MM.1S (cell line): ENCODE results near the gene PHC3.

Experiments
- CTCF ChIP-seq: fragments of 300-600 bp; sonication (generic); IDR thresholded peaks from 2 replicates; pipeline ENCODE4 v1.5.1; 2016; ENCODE audit warnings: antibody characterized with exemption, low read length, mixed read lengths
- EZH2 ChIP-seq: fragments of 300-600 bp; sonication (generic); optimal IDR thresholded peaks from 2 replicates; pipeline ENCODE3; 2017; ENCODE audit warnings: low read depth, mild to moderate bottlenecking, antibody characterized with exemption, low read length, mixed read lengths

- no peak for TF ChIP-seq CTCF
- no peak for TF ChIP-seq EZH2
These were observed 51.0 kb downstream of the PHC3 start for GRCh38 chr3:170130532-170130931.
